Activated CD4-positive, alpha-beta memory T cell treated with anti-CD3 and anti-CD28 coated beads for 36 hours (primary cell): ENCODE data around the gene GLRA3. TPM values are rescaled to one million over a fixed set of nuclear protein-coding genes. Genes with fewer than 3 reads are reported as not detected.

Experiments
- CTCF ChIA-PET: fragments of 350-600 bp; sonication (Branson Sonifier 250); formaldehyde crosslinking; loops from one replicate; lab custom pipeline; 2021; ENCODE audit warnings: antibody characterized with exemption, inconsistent platforms; lab: Charles Lee
- POLR2A ChIA-PET: fragments of 350-600 bp; sonication (Branson Sonifier 250); formaldehyde crosslinking; loops from one replicate; lab custom pipeline; 2021; ENCODE audit warnings: antibody characterized with exemption; lab: Charles Lee
- DNase-seq: peaks from one replicate; pipeline ENCODE4 v3.0.0-alpha.2; 2020
- H3K27ac Mint-ChIP-seq: one replicate; pipeline ENCODE4 v1.8.0; 2021; ENCODE audit warnings: mixed read lengths
- H3K27me3 Mint-ChIP-seq: one replicate; pipeline ENCODE4 v1.8.0; 2021; ENCODE audit warnings: mixed read lengths
- H3K36me3 Mint-ChIP-seq: one replicate; pipeline ENCODE4 v1.8.0; 2021; ENCODE audit warnings: mixed read lengths
- H3K4me1 Mint-ChIP-seq: one replicate; pipeline ENCODE4 v1.8.0; 2021; ENCODE audit warnings: low read depth, mixed read lengths
- H3K4me3 Mint-ChIP-seq: one replicate; pipeline ENCODE4 v1.8.0; 2021; ENCODE audit warnings: mild to moderate bottlenecking, mixed read lengths
- H3K9me3 Mint-ChIP-seq: one replicate; pipeline ENCODE4 v1.8.0; 2021; ENCODE audit warnings: mixed read lengths
- intact Hi-C: fragments of 100-400 bp; cut with micrococcal nuclease; formaldehyde crosslinking; loops from one replicate; pipeline ENCODE4 v1.15.1; 2023
- total RNA-seq, 2 experiments: library from RNA; stranded (reverse); gene quantifications; one replicate each; pipeline ENCODE4 v1.2.3, GENCODE V29; 2021

GLRA3 gene
- total RNA-seq, 2 experiments from 2014 or later, result not detected

GRCh38 chr4:174600391-174600790 is 228.7 kb downstream of the GLRA3 start:
- intact Hi-C loops, result no loop called here
- H3K27ac Mint-ChIP-seq, result no peak overlapping the region
- POLR2A ChIA-PET, result no interaction called here
- no peaks in the 10 kb centered on the region for H3K4me1 Mint-ChIP-seq
- peaks cover 6% of the 10 kb centered on the region for H3K9me3 Mint-ChIP-seq
- no peak overlapping the region for H3K4me3 Mint-ChIP-seq
- CTCF ChIA-PET, result no interaction called here
- no peaks in the 10 kb centered on the region for H3K36me3 Mint-ChIP-seq
- no peaks in the 10 kb centered on the region for H3K27me3 Mint-ChIP-seq
- DNase-seq, result no peak

- Mint-ChIP-seq H3K27me3 (no peaks in the 10 kb centered on the region), H3K36me3 (no peaks in the 10 kb centered on the region), H3K27ac (no peak overlapping the region), H3K4me3 (no peak overlapping the region), H3K9me3 (peaks cover 6% of the 10 kb centered on the region), H3K4me1 (no peaks in the 10 kb centered on the region)
- POLR2A ChIA-PET, result no interaction called here
- CTCF ChIA-PET, result no interaction called here
- intact Hi-C loops, result no loop called here
- no peak for DNase-seq
Observed at GRCh38 chr4:174598800-174599199, 230.2 kb downstream of the GLRA3 start.

- ChIA-PET CTCF (no interaction called here), POLR2A (no interaction called here)
- H3K4me1 Mint-ChIP-seq, result no peaks in the 10 kb centered on the region
- peaks cover 4% of the 10 kb centered on the region for H3K9me3 Mint-ChIP-seq
- intact Hi-C loops, result no loop called here
- H3K4me3 Mint-ChIP-seq, result no peak overlapping the region
- DNase-seq, result no peak
- no peaks in the 10 kb centered on the region for H3K36me3 Mint-ChIP-seq
- H3K27me3 Mint-ChIP-seq, result no peaks in the 10 kb centered on the region
- no peak overlapping the region for H3K27ac Mint-ChIP-seq
Observed at GRCh38 chr4:174596513-174596912, 232.5 kb downstream of the GLRA3 start.

GRCh38 chr4:174595141-174595929 is 233.7 kb downstream of the GLRA3 start:
- ChIA-PET CTCF (no interaction called here), POLR2A (no interaction called here)
- peaks cover 4% of the 10 kb centered on the region for H3K9me3 Mint-ChIP-seq
- H3K4me1 Mint-ChIP-seq, result peaks cover 3% of the 10 kb centered on the region
- no peak overlapping the region for H3K4me3 Mint-ChIP-seq
- no peak overlapping the region for H3K27ac Mint-ChIP-seq
- no peaks in the 10 kb centered on the region for H3K27me3 Mint-ChIP-seq
- intact Hi-C loops, result no loop called here
- H3K36me3 Mint-ChIP-seq, result no peaks in the 10 kb centered on the region
- no peak for DNase-seq

- H3K9me3 Mint-ChIP-seq, result peaks cover 3% of the 10 kb centered on the region
- no peak overlapping the region for H3K27ac Mint-ChIP-seq
- H3K36me3 Mint-ChIP-seq, result no peaks in the 10 kb centered on the region
- no peak overlapping the region for H3K4me3 Mint-ChIP-seq
- ChIA-PET POLR2A (interaction anchor here (0.6 kb wide), 1 partner anchor 76 kb away, joined by 5 read pairs; no protein-coding TSS in a partner anchor), CTCF (no interaction called here)
- peaks cover 3% of the 10 kb centered on the region for H3K4me1 Mint-ChIP-seq
- no peak for DNase-seq
- no peaks in the 10 kb centered on the region for H3K27me3 Mint-ChIP-seq
- intact Hi-C loops, result no loop called here
Observed at GRCh38 chr4:174593701-174594100, 235.3 kb downstream of the GLRA3 start.

GRCh38 chr4:174592985-174593335 is 236.1 kb downstream of the GLRA3 start:
- POLR2A ChIA-PET, result no interaction called here
- H3K4me3 Mint-ChIP-seq, result no peak overlapping the region

GRCh38 chr4:174592256-174592984 is 236.6 kb downstream of the GLRA3 start:
- POLR2A ChIA-PET, result no interaction called here
- H3K27me3 Mint-ChIP-seq, result no peaks in the 10 kb centered on the region
- H3K36me3 Mint-ChIP-seq, result no peaks in the 10 kb centered on the region
- CTCF ChIA-PET, result no interaction called here
- no peak for DNase-seq
- intact Hi-C loops, result no loop called here
- H3K4me3 Mint-ChIP-seq, result no peak overlapping the region
- H3K27ac Mint-ChIP-seq, result no peak overlapping the region
- H3K4me1 Mint-ChIP-seq, result peaks cover 3% of the 10 kb centered on the region
- no peaks in the 10 kb centered on the region for H3K9me3 Mint-ChIP-seq

More at GRCh38 chr4:174592985-174593335, 236.1 kb downstream of the GLRA3 start:
- Mint-ChIP-seq H3K27me3 (no peaks in the 10 kb centered on the region), H3K27ac (no peak overlapping the region), H3K4me1 (peaks cover 3% of the 10 kb centered on the region), H3K9me3 (no peaks in the 10 kb centered on the region), H3K36me3 (no peaks in the 10 kb centered on the region)
- intact Hi-C loops, result no loop called here
- CTCF ChIA-PET, result no interaction called here
- no peak for DNase-seq

GRCh38 chr4:174591243-174592021 is 237.6 kb downstream of the GLRA3 start:
- H3K4me3 Mint-ChIP-seq, result no peak overlapping the region
- intact Hi-C loops, result no loop called here
- no peak for DNase-seq
- CTCF ChIA-PET, result no interaction called here
- POLR2A ChIA-PET, result no interaction called here
- no peaks in the 10 kb centered on the region for H3K36me3 Mint-ChIP-seq
- H3K9me3 Mint-ChIP-seq, result no peaks in the 10 kb centered on the region
- H3K27ac Mint-ChIP-seq, result no peak overlapping the region
- H3K27me3 Mint-ChIP-seq, result no peaks in the 10 kb centered on the region
- peaks cover 3% of the 10 kb centered on the region for H3K4me1 Mint-ChIP-seq

- Mint-ChIP-seq H3K27me3 (no peaks in the 10 kb centered on the region), H3K4me1 (peaks cover 3% of the 10 kb centered on the region), H3K9me3 (peaks cover 2% of the 10 kb centered on the region), H3K27ac (no peak overlapping the region), H3K4me3 (no peak overlapping the region), H3K36me3 (no peaks in the 10 kb centered on the region)
- intact Hi-C loops, result no loop called here
- DNase-seq, result no peak
- ChIA-PET POLR2A (interaction anchor here (0.7 kb wide), 1 partner anchor 130 kb away, joined by 5 read pairs; no protein-coding TSS in a partner anchor), CTCF (no interaction called here)
Observed at GRCh38 chr4:174590336-174590735, 238.7 kb downstream of the GLRA3 start.

Other genes with a start within 250 kb of the GLRA3 start
- gene ADAM29, start 89.1 kb upstream of the GLRA3 start, total RNA-seq, result not detected